ENCODE results near the gene ZNF444. TPM values are rescaled to one million over a fixed set of nuclear protein-coding genes. Genes with fewer than 3 reads are reported as not detected.

The ZNF444 gene
- total and polyA plus RNA-seq, 10 donors, result 17.0 to 35.1 (median 22.8) TPM

DNA sequence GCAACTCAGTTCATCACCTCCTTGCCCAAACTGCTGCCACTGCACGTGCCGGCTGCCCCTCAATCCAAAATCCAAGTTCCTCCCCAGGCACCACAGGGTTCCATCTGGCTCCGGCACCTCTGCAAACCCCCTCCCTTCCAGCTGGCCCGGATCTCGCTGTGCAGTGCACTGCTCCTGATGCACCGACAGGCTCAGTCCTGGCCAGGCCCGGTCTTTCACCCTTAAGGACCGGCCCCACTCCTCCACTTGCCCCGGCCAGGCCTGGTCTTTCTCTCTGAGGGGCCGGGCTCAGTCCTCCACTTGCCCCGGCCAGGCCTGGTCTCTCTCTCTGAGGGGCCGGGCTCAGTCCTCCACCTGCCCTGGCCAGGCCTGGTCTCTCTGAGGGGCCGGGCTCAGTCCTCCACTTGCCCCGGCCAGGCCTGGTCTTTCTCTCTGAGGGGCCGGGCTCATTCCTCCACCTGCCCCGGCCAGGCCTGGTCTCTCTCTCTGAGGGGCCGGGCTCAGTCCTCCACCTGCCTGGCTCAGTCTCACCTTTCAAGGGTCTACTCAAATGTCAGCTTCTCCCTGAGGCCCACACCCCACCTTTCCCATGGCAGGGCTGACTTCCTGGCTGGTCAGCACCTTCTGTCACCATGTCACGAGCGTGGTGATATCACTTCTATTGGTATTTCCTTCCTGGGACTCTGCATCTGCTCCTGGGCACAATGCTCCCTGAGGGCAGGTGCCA, 26.9 kb upstream of the ZNF444 start:
- intact Hi-C loops (cut with DNase I; ENCODE audit: low total_unique reads), result no loop called here
- TF ChIP-seq POLR2AphosphoS5 (IDR thresholded peaks at IDR 0.05) (peak in 1 of 3 donors; percentile 40), POLR2A (IDR thresholded peaks at IDR 0.05) (no peak)
- TF ChIP-seq, protein P1, sequence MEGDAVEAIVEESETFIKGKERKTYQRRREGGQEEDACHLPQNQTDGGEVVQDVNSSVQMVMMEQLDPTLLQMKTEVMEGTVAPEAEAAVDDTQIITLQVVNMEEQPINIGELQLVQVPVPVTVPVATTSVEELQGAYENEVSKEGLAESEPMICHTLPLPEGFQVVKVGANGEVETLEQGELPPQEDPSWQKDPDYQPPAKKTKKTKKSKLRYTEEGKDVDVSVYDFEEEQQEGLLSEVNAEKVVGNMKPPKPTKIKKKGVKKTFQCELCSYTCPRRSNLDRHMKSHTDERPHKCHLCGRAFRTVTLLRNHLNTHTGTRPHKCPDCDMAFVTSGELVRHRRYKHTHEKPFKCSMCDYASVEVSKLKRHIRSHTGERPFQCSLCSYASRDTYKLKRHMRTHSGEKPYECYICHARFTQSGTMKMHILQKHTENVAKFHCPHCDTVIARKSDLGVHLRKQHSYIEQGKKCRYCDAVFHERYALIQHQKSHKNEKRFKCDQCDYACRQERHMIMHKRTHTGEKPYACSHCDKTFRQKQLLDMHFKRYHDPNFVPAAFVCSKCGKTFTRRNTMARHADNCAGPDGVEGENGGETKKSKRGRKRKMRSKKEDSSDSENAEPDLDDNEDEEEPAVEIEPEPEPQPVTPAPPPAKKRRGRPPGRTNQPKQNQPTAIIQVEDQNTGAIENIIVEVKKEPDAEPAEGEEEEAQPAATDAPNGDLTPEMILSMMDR (IDR thresholded peaks at IDR 0.05 in 8 of 11, conservative IDR thresholded peaks at IDR 0.05 in 3 of 11), result no peak
- Histone ChIP-seq H3K27me3 (replicated peaks in 1 of 7) (no peaks in the 10 kb centered on the region), H3K4me3 (no peak overlapping the region), H3K9me3 (no peaks in the 10 kb centered on the region), H3K27ac (peak overlapping the region in 7 of 8 donors; percentile 9 to 100 (median 91)), H3K36me3 (peaks cover 0 to 34% (median 0%) of the 10 kb centered on the region in 6 donors), H3K4me1 (peaks cover 85 to 100% (median 98%) of the 10 kb centered on the region in 6 donors)
- 63 to 82% (median 76%) methylated on average over 17 to 19 of the region's 19 CpGs for WGBS, 5 donors
- DNase-seq, result no peak

DNA sequence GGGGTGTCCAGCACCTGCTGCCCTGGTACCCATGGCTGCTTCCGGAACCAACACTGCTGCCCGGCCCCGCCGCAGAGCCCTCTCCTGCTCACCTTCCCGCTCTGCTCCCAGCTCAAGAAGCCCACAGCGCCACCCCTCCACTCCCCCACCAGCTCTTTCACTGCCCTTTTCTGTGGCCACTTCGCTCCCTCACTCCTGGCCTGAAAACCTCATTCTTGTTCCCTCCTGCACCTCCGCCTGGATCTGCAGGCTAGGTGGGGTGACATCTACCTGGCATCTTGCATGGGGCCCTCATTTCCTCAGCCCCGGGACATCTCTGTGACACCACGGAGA, 26.3 kb upstream of the ZNF444 start:
- peaks cover 86 to 100% (median 98%) of the 10 kb centered on the region in 6 donors for H3K4me1 ChIP-seq
- DNase-seq, result no peak
- H3K9me3 ChIP-seq, result no peaks in the 10 kb centered on the region
- 65 to 81% (median 78%) methylated on average over 9 to 10 of the region's 10 CpGs for WGBS, 5 donors
- no peaks in the 10 kb centered on the region for H3K27me3 ChIP-seq (replicated peaks in 1 of 7)
- H3K36me3 ChIP-seq, result peaks cover 0 to 34% (median 0%) of the 10 kb centered on the region in 6 donors
- TF ChIP-seq POLR2A (IDR thresholded peaks at IDR 0.05) (no peak), POLR2AphosphoS5 (IDR thresholded peaks at IDR 0.05) (peak in 2 of 3 donors; percentile 4 to 7)
- peak overlapping the region in 1 of 8 donors; percentile 17 for H3K4me3 ChIP-seq
- intact Hi-C loops (cut with DNase I; ENCODE audit: low total_unique reads), result no loop called here
- H3K27ac ChIP-seq, result peak overlapping the region in 6 of 8 donors; percentile 15 to 100 (median 94)

DNA sequence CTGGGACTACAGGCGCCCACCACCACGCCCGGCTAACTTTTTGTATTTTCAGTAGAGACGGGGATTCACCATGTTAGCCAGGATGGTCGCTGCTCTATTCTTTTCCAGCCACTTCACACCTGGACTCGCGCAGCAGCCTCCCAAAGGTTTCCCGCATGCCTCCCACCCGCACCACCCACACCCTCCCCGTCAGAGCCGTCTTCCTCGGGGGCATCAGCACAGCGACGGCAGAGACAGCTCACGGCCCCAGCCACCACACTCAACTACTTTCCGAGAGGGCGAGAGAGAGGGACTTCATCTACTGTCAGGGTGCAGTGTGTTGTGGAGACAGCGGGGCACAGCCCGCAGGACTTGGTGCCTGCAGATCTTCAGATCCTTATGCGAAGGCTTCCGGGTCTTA, 25.6 kb upstream of the ZNF444 start:
- intact Hi-C loops (cut with DNase I; ENCODE audit: low total_unique reads), result no loop called here
- no peak for TF ChIP-seq POLR2AphosphoS5 (IDR thresholded peaks at IDR 0.05)
- TF ChIP-seq, protein P1 (IDR thresholded peaks at IDR 0.05 in 8 of 11, conservative IDR thresholded peaks at IDR 0.05 in 3 of 11), result no peak
- no peak for TF ChIP-seq POLR2A (IDR thresholded peaks at IDR 0.05)
- no peaks in the 10 kb centered on the region for H3K27me3 ChIP-seq (replicated peaks in 1 of 7)
- no peaks in the 10 kb centered on the region for H3K9me3 ChIP-seq
- peaks cover 0 to 34% (median 0%) of the 10 kb centered on the region in 6 donors for H3K36me3 ChIP-seq
- no peak overlapping the region for H3K4me3 ChIP-seq
- 87 to 94% (median 89%) methylated on average over 20 to 21 of the region's 21 CpGs for WGBS, 5 donors
- no peak for DNase-seq
- H3K27ac ChIP-seq, result peak overlapping the region in 5 of 8 donors; percentile 77 to 100 (median 98)
- H3K4me1 ChIP-seq, result peaks cover 81 to 100% (median 97%) of the 10 kb centered on the region in 6 donors

DNA sequence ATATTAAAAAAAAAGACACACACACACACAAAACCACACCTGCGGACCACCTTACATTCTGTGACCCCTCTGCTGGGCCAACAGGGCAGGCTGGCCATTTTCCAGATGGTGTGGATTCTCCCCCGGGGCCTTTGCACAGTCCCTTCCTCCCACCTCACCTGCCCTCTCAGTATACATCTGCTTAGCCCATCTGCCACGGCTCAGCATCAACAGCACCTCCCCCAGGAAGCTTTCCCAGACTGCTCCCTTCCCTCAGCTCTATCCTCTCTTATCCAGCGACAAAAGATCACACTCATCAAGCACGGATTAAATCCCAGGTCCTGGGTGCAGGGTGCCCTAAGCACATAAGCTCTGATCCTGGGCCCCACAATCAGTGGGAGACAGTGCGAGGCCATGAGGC, 24.5 kb upstream of the ZNF444 start:
- TF ChIP-seq POLR2A (IDR thresholded peaks at IDR 0.05), result no peak
- TF ChIP-seq, protein P1 (IDR thresholded peaks at IDR 0.05 in 8 of 11, conservative IDR thresholded peaks at IDR 0.05 in 3 of 11), result no peak
- no peak for TF ChIP-seq POLR2AphosphoS5 (IDR thresholded peaks at IDR 0.05)
- H3K9me3 ChIP-seq, result no peaks in the 10 kb centered on the region
- intact Hi-C loops (cut with DNase I; ENCODE audit: low total_unique reads), result no loop called here
- no peaks in the 10 kb centered on the region for H3K27me3 ChIP-seq (replicated peaks in 1 of 7)
- peaks cover 70 to 92% (median 89%) of the 10 kb centered on the region in 6 donors for H3K4me1 ChIP-seq
- 80 to 94% (median 87%) methylated on average over 5 to 6 of the region's 6 CpGs for WGBS, 5 donors
- no peak overlapping the region for H3K4me3 ChIP-seq
- peak overlapping the region in 6 of 8 donors; percentile 22 to 100 (median 97) for H3K27ac ChIP-seq
- peaks cover 0 to 34% (median 0%) of the 10 kb centered on the region in 6 donors for H3K36me3 ChIP-seq
- no peak for DNase-seq
